Epithelial cell of esophagus (primary cell): ENCODE measurements around the gene PRSS21.

Experiments
- DNase-seq: peaks from one replicate; pipeline ENCODE4 v3.0.0; 2010; ENCODE audit warnings: low read depth
- H3K4me3 ChIP-seq: 2 replicates; pipeline ENCODE4 v1.5.1; 2011; ENCODE audit warnings: mild to moderate bottlenecking, low read length, control low read depth
- CTCF ChIP-seq: IDR thresholded peaks from 2 replicates; pipeline ENCODE4 v1.5.1; 2011; ENCODE audit warnings: low read depth, mild to moderate bottlenecking, low read length, control low read depth, inconsistent platforms; ENCODE audit not compliant: insufficient read depth; ENCODE audit errors: missing control alignments

PRSS21 gene

GRCh38 chr16:2782583-2783351 lies 34.3 kb upstream of the PRSS21 start:
- TF ChIP-seq CTCF: no peak
- no peak for DNase-seq
- H3K4me3 ChIP-seq: no peak overlapping the region

GRCh38 chr16:2783581-2784357 lies 33.3 kb upstream of the PRSS21 start:
- no peak overlapping the region for H3K4me3 ChIP-seq
- TF ChIP-seq CTCF: no peak
- DNase-seq: no peak

GRCh38 chr16:2784358-2785100 lies 32.5 kb upstream of the PRSS21 start:
- H3K4me3 ChIP-seq: no peak overlapping the region
- DNase-seq: no peak
- no peak for TF ChIP-seq CTCF

GRCh38 chr16:2785101-2785991 lies 31.7 kb upstream of the PRSS21 start:
- TF ChIP-seq CTCF: peak; percentile 2
- H3K4me3 ChIP-seq: no peak overlapping the region
- no peak for DNase-seq

- no peak for DNase-seq
- no peak for TF ChIP-seq CTCF
- no peak overlapping the region for H3K4me3 ChIP-seq
Measured at GRCh38 chr16:2786061-2786825, 30.8 kb upstream of the PRSS21 start.

- H3K4me3 ChIP-seq: no peak overlapping the region
- no peak for DNase-seq
- TF ChIP-seq CTCF: no peak
Measured at GRCh38 chr16:2786826-2787151, 30.2 kb upstream of the PRSS21 start.
